ENCODE data around the gene RAG2.

RAG2 gene

DNA sequence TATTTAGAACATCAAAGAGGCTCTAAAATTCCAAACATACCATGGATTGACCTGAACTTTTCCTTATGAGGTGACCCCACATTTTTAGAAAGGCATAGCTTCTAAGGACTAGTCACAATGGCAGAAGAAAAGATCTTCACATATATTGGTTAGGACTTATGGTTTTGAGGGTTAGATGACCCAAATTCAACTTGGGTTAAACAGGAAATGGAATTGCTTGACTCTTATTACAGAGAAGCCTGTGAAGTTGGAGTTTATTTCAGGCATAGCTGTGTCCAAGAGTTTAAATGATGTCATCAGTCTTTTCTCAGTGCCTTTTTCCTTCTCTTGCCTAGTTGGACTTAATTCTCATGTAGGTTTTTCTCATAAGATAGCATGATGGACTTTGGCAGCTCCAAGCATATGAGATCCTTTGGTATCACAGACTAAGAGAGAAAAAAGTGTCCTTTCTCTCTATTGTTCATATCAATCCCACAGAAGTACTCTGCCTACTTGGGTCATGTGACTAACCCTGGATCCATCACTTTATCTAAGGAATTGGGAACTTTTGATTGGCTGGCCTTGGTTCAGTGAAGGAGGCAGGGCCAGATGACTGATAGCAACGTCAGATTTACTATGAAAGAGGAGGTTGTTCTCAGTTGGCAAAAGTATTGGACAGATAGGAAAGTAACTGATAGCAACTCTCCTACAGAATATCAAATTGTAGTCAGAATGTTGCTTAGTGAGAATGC is 47.5 kb downstream of the RAG2 start:
- H3K36me3 ChIP-seq (ENCODE audit: insufficient read depth, low read length): no peaks in the 10 kb centered on the region
- no peak overlapping the region for H3K4me2 ChIP-seq (ENCODE audit: insufficient read depth, low read length)
- H3K4me3 ChIP-seq (ENCODE audit: low read depth in 1 of 2, low read length in 2 of 2): no peak overlapping the region
- no peaks in the 10 kb centered on the region for H3K27me3 ChIP-seq (ENCODE audit: insufficient read depth, low read length, poor library complexity)
- DNase-seq (no peak), ATAC-seq (ENCODE audit: insufficient read depth, low read depth) (no peak)
- H3K27ac ChIP-seq (ENCODE audit: low read length): no peak overlapping the region
- no peaks in the 10 kb centered on the region for H3K9me3 ChIP-seq (ENCODE audit: insufficient read depth, low read length, severe bottlenecking)
- TF ChIP-seq, protein P1, sequence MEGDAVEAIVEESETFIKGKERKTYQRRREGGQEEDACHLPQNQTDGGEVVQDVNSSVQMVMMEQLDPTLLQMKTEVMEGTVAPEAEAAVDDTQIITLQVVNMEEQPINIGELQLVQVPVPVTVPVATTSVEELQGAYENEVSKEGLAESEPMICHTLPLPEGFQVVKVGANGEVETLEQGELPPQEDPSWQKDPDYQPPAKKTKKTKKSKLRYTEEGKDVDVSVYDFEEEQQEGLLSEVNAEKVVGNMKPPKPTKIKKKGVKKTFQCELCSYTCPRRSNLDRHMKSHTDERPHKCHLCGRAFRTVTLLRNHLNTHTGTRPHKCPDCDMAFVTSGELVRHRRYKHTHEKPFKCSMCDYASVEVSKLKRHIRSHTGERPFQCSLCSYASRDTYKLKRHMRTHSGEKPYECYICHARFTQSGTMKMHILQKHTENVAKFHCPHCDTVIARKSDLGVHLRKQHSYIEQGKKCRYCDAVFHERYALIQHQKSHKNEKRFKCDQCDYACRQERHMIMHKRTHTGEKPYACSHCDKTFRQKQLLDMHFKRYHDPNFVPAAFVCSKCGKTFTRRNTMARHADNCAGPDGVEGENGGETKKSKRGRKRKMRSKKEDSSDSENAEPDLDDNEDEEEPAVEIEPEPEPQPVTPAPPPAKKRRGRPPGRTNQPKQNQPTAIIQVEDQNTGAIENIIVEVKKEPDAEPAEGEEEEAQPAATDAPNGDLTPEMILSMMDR (IDR thresholded peaks at IDR 0.05; ENCODE audit: borderline replicate concordance, extremely low read depth, low read length, poor library complexity, severe bottlenecking): no peak
- TF ChIP-seq EZH2 (IDR thresholded peaks at IDR 0.05; ENCODE audit: borderline replicate concordance, low read depth, low read length, severe bottlenecking): no peak
- H3K4me1 ChIP-seq (ENCODE audit: insufficient read depth, low read length): peaks cover 8% of the 10 kb centered on the region
- H3K9ac ChIP-seq (ENCODE audit: low read depth, low read length): no peak overlapping the region
- no peak overlapping the region for H2AFZ ChIP-seq (ENCODE audit: low read depth, low read length)
- no peaks in the 10 kb centered on the region for H3K79me2 ChIP-seq (ENCODE audit: insufficient read depth, low read length)
- no peaks in the 10 kb centered on the region for H4K20me1 ChIP-seq (ENCODE audit: insufficient read depth, low read length)
